Stomach (tissue), 9 donors: ENCODE measurements around the gene MLNR. TPM values are rescaled to one million over a fixed set of nuclear protein-coding genes. Genes with fewer than 3 reads are reported as not detected.

ENCODE experiments used
- DNase-seq, 2 donors: peaks; one replicate each; pipeline versions ENCODE4 v3.0.0 to v3.0.0-alpha.2; 2013 to 2019
- H3K27ac ChIP-seq, 5 donors: fragments of 200-600 bp in 4 of 5; sonication (generic) in 4 of 5; one replicate each; pipeline ENCODE4 v1.5.1; 2013 to 2019; ENCODE audit warnings: mild to moderate bottlenecking in 1 of 5, moderate library complexity in 1 of 5
- H3K27me3 ChIP-seq, 3 donors: fragments of 200-600 bp; sonication (generic); one replicate each; pipeline ENCODE4 v1.5.1; 2017 to 2019; ENCODE audit warnings: mixed run types in 1 of 3
- H3K36me3 ChIP-seq, 4 donors: fragments of 200-600 bp; sonication (generic); 1 replicate in 3 of 4; 2 replicates in 1 of 4; pipeline ENCODE4 v1.5.1; 2016 to 2019
- H3K4me1 ChIP-seq, 4 donors: fragments of 200-600 bp; sonication (generic); one replicate each; pipeline ENCODE4 v1.5.1; 2016 to 2019
- H3K4me3 ChIP-seq, 4 donors: fragments of 200-600 bp; sonication (generic) in 3 of 4; one replicate each; pipeline ENCODE4 v1.5.1; 2016 to 2019; ENCODE audit warnings: mild to moderate bottlenecking in 1 of 4
- H3K9me3 ChIP-seq, 4 donors: fragments of 200-600 bp; sonication (generic); one replicate each; pipeline ENCODE4 v1.5.1; 2016 to 2019
- EP300 ChIP-seq: sonication (generic); formaldehyde crosslinking; IDR thresholded peaks from one replicate; pipeline ENCODE4 v1.6.1; 2017; ENCODE audit warnings: antibody characterized with exemption
- POLR2A ChIP-seq, 4 donors: fragments of 450-650 bp; IDR thresholded peaks; one replicate each; pipeline ENCODE4 v1.6.1; 2016; ENCODE audit warnings: antibody characterized with exemption in 4 of 4, control low read depth in 2 of 4, mild to moderate bottlenecking in 1 of 4, moderate library complexity in 1 of 4
- POLR2AphosphoS5 ChIP-seq, 3 donors: sonication (generic); formaldehyde crosslinking; IDR thresholded peaks; one replicate each; pipeline ENCODE4 v1.6.1; 2016; ENCODE audit warnings: antibody characterized with exemption in 3 of 3
- WGBS, 5 donors: extraction: QIAGEN DNeasy Blood & Tissue Kit in 3 of 5; methylation state at CpG; one replicate each; pipeline versions ENCODE4 v1.1.5 to v1.1.7; 2013 to 2018; 5-methylcytosine and 5-hydroxymethylcytosine counted together
- intact Hi-C: fragments of 100-400 bp; cut with DNase I; formaldehyde crosslinking; loops from one replicate; pipeline ENCODE4 v1.15.1; 2023; ENCODE audit warnings: low total_unique reads
- polyA plus RNA-seq, 3 donors: library from polyadenylated mRNA; stranded (reverse); fragments of 200-250 nt; gene quantifications; one replicate each; pipeline ENCODE4 v1.2.3, GENCODE V29; 2013
- total RNA-seq, 5 donors: library from RNA; depleted of rRNA; stranded (reverse); fragments of >200 nt; gene quantifications; one replicate each; pipeline versions ENCODE4 v1.1.0 to v1.2.3, GENCODE V29; 2014 to 2016
- TF ChIP-seq, protein P1 (sequence below), 7 experiments: fragments of 450-650 bp in 4 of 7; fragments of 200-600 bp in 3 of 7; sonication (generic) in 3 of 7; IDR thresholded peaks; one replicate each; pipeline ENCODE4 v1.5.1; 2016 to 2019; ENCODE audit warnings: antibody characterized with exemption in 7 of 7, control low read depth in 2 of 7, mild to moderate bottlenecking in 1 of 7
- donor health status: healthy with polysubstance abuse.
- donor health status: Bipolar disorder and iron deficiency.
- donor health status: healthy.

MLNR gene
- total and polyA plus RNA-seq, 8 donors, result 0.08 to 2.4 (median 1.8) TPM; not detected in 5

- 19 to 46% (median 34%) methylated on average over 1 of the region's 1 CpG for WGBS, 5 donors
- intact Hi-C loops, result no loop called here
- no peak for DNase-seq
- H3K4me3 ChIP-seq, result no peak overlapping the region
- H3K27ac ChIP-seq, result peak overlapping the region in 2 of 5 donors; percentile 13 to 35
- no peaks in the 10 kb centered on the region for H3K9me3 ChIP-seq
- TF ChIP-seq POLR2A (IDR thresholded peaks at IDR 0.05), result no peak
- no peak for TF ChIP-seq POLR2AphosphoS5 (IDR thresholded peaks at IDR 0.05)
- TF ChIP-seq, protein P1, sequence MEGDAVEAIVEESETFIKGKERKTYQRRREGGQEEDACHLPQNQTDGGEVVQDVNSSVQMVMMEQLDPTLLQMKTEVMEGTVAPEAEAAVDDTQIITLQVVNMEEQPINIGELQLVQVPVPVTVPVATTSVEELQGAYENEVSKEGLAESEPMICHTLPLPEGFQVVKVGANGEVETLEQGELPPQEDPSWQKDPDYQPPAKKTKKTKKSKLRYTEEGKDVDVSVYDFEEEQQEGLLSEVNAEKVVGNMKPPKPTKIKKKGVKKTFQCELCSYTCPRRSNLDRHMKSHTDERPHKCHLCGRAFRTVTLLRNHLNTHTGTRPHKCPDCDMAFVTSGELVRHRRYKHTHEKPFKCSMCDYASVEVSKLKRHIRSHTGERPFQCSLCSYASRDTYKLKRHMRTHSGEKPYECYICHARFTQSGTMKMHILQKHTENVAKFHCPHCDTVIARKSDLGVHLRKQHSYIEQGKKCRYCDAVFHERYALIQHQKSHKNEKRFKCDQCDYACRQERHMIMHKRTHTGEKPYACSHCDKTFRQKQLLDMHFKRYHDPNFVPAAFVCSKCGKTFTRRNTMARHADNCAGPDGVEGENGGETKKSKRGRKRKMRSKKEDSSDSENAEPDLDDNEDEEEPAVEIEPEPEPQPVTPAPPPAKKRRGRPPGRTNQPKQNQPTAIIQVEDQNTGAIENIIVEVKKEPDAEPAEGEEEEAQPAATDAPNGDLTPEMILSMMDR (IDR thresholded peaks at IDR 0.05), result no peak
- TF ChIP-seq EP300, result no peak
- H3K27me3 ChIP-seq, result no peaks in the 10 kb centered on the region
- H3K36me3 ChIP-seq, result peaks cover 17 to 82% (median 81%) of the 10 kb centered on the region in 4 donors
- H3K4me1 ChIP-seq, result peaks cover 0 to 9% (median 0%) of the 10 kb centered on the region in 4 donors
Measured at GRCh38 chr13:49185264-49185663, 34.9 kb upstream of the MLNR start.

DNA sequence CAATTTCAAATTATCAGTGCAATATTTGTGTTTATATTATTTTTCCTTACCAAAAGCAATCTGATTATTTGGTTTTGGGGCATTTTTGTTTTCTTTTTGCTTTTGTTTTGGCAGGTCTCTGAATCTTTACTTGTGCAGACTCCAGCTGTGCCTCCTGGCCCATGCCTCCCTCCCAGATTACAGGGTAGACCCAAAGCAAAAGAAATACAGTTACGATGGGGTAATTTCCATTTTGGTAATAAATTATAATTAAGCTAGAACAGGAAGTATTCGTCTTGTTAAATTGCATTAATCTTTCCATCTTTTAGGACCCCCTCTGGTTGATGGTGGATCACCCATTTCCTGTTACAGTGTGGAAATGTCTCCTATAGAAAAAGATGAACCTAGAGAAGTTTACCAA, 29.2 kb upstream of the MLNR start:
- Histone ChIP-seq H3K4me1 (no peaks in the 10 kb centered on the region), H3K27ac (no peak overlapping the region), H3K36me3 (peaks cover 34 to 100% (median 89%) of the 10 kb centered on the region in 4 donors), H3K9me3 (no peaks in the 10 kb centered on the region), H3K4me3 (no peak overlapping the region), H3K27me3 (no peaks in the 10 kb centered on the region)
- 81 to 94% (median 90%) methylated on average over 2 of the region's 2 CpGs for WGBS, 5 donors
- no peak for TF ChIP-seq POLR2A (IDR thresholded peaks at IDR 0.05)
- TF ChIP-seq, protein P1 (IDR thresholded peaks at IDR 0.05), result no peak
- no peak for TF ChIP-seq EP300
- TF ChIP-seq POLR2AphosphoS5 (IDR thresholded peaks at IDR 0.05), result no peak
- DNase-seq, result no peak
- intact Hi-C loops, result no loop called here

DNA sequence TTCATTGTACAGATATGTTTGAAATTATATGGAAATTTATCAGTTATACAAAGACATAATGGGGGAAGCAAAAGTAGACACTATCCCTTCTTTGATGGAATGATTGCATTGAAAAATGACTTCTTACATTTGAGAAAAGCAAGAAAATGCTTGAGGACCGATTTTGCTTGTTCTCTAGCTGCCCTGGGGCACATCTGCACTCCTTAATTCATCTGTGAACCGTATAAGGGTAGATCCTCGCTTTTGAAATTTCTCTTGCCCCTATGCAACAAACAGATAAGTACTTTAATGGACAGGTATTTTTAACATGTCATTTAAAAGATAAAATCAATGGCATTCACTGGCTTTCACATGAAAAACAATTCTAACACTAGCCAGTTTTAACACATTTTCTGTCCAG, 13.5 kb upstream of the MLNR start:
- Histone ChIP-seq H3K9me3 (no peaks in the 10 kb centered on the region), H3K36me3 (peaks cover 26 to 85% (median 83%) of the 10 kb centered on the region in 4 donors), H3K4me3 (no peak overlapping the region), H3K27me3 (no peaks in the 10 kb centered on the region), H3K4me1 (no peaks in the 10 kb centered on the region), H3K27ac (no peak overlapping the region)
- 92 to 96% (median 94%) methylated on average over 3 of the region's 3 CpGs for WGBS, 5 donors
- intact Hi-C loops, result no loop called here
- TF ChIP-seq EP300, result no peak
- no peak for TF ChIP-seq POLR2AphosphoS5 (IDR thresholded peaks at IDR 0.05)
- TF ChIP-seq, protein P1 (IDR thresholded peaks at IDR 0.05), result no peak
- no peak for TF ChIP-seq POLR2A (IDR thresholded peaks at IDR 0.05)
- no peak for DNase-seq

DNA sequence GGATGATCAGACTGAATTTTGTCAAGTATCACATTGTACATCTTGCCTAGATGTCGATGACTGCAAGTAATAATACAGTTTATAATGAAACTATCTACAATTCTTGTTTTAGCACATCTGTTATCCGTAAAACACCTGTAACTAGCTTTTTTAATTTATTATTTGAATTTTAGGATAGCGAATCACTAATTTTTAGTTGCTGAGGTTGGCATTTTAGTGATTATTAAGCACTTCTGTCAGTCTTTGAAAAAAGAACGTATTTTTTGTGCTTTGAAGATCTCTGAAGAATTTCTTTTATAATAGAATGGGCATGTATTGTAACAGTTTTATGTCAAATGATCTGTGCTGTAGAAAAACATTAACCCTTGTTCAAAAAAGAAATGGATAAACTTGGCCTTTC, 11.5 kb upstream of the MLNR start:
- H3K4me1 ChIP-seq, result no peaks in the 10 kb centered on the region
- intact Hi-C loops, result no loop called here
- no peaks in the 10 kb centered on the region for H3K9me3 ChIP-seq
- no peak overlapping the region for H3K27ac ChIP-seq
- no peaks in the 10 kb centered on the region for H3K27me3 ChIP-seq
- H3K36me3 ChIP-seq, result peaks cover 19 to 65% (median 63%) of the 10 kb centered on the region in 4 donors
- no peak for TF ChIP-seq EP300
- TF ChIP-seq, protein P1 (IDR thresholded peaks at IDR 0.05), result no peak
- 93 to 98% (median 96%) methylated on average over 4 of the region's 4 CpGs for WGBS, 5 donors
- DNase-seq, result no peak
- H3K4me3 ChIP-seq, result no peak overlapping the region
